ENCODE data around the gene TRHDE.

TRHDE gene

GRCh38 chr12:72434999-72435398 lies 162.8 kb downstream of the TRHDE start:
- H3K4me3 ChIP-seq (replicated peaks; ENCODE audit: low read depth, low read length) = no peak overlapping the region
- DNase-seq (ENCODE audit: low read depth) = no peak
- TF ChIP-seq CTCF (IDR thresholded peaks at IDR 0.05; ENCODE audit: low read length, missing control alignments) = no peak

DNA sequence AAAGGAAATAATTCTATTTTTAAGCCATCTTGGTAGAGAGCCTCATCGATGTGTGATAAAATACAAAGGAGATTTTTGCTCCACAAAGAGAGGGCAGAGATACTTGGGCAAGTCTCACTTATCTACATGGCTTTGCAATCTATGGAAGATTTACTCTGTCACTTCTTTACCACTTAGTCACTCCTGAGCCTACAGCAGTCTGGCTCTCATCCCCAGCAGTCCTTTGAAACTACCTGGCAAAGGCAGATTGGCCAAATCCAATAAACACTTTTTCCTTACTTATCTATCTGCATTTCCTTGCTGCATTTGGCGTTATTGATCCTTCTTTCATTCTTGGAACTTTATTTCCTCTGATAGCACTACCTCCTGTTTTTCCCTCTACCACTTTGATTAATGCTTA lies 170.0 kb downstream of the TRHDE start:
- no peak for TF ChIP-seq CTCF (IDR thresholded peaks at IDR 0.05; ENCODE audit: low read length, missing control alignments)
- DNase-seq (ENCODE audit: low read depth) = no peak

DNA sequence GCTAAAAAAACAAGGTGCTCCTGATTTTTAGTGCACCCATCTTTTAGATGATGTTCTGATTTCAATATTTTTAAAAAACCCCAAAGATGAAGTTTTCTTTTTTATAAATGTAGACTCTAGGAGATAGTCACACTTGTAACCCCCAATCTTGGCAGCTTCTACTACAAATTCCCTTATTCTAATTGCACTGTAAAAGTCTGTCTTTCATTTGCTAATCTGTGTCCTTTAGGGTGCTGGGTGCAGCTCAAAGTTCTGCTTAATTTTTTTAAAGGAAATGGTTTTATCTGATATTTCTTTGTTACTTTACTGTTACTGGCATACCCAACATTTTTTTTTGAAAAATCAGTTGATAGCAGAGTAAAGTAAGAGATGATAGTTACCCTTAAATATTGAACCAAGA lies 172.0 kb downstream of the TRHDE start:
- H3K4me3 ChIP-seq (replicated peaks; ENCODE audit: low read depth, low read length) = no peak overlapping the region
- no peak for TF ChIP-seq CTCF (IDR thresholded peaks at IDR 0.05; ENCODE audit: low read length, missing control alignments)
- no peak for DNase-seq (ENCODE audit: low read depth)

More for the DNA sequence above, 170.0 kb downstream of the TRHDE start:
- no peak overlapping the region for H3K4me3 ChIP-seq (replicated peaks; ENCODE audit: low read depth, low read length)

GRCh38 chr12:72444566-72444965 lies 172.4 kb downstream of the TRHDE start:
- no peak overlapping the region for H3K4me3 ChIP-seq (replicated peaks; ENCODE audit: low read depth, low read length)
- TF ChIP-seq CTCF (IDR thresholded peaks at IDR 0.05; ENCODE audit: low read length, missing control alignments) = no peak
- DNase-seq (ENCODE audit: low read depth) = no peak

- no peak for TF ChIP-seq CTCF (IDR thresholded peaks at IDR 0.05; ENCODE audit: low read length, missing control alignments)
- DNase-seq (ENCODE audit: low read depth) = no peak
- no peak overlapping the region for H3K4me3 ChIP-seq (replicated peaks; ENCODE audit: low read depth, low read length)
These were observed 175.9 kb downstream of the TRHDE start for GRCh38 chr12:72448089-72448488.

- no peak overlapping the region for H3K4me3 ChIP-seq (replicated peaks; ENCODE audit: low read depth, low read length)
- no peak for DNase-seq (ENCODE audit: low read depth)
- TF ChIP-seq CTCF (IDR thresholded peaks at IDR 0.05; ENCODE audit: low read length, missing control alignments) = no peak
These were observed 176.6 kb downstream of the TRHDE start for GRCh38 chr12:72448805-72449204.

GRCh38 chr12:72453066-72453465 lies 180.9 kb downstream of the TRHDE start:
- no peak overlapping the region for H3K4me3 ChIP-seq (replicated peaks; ENCODE audit: low read depth, low read length)
- no peak for DNase-seq (ENCODE audit: low read depth)
- TF ChIP-seq CTCF (IDR thresholded peaks at IDR 0.05; ENCODE audit: low read length, missing control alignments) = no peak

All from fibroblast of pulmonary artery (primary cell).